HG02870 (cell line): Measurements from ENCODE around the gene MRPS24.
"Not testable (repeated sequence)": the region's sequence is repeated elsewhere in the genome, so short reads cannot be mapped to it uniquely, and the experiment has no call there.

Experiments used
- ATAC-seq: cut with Tn5 transposase; IDR thresholded peaks from one replicate; pipeline ENCODE4 v1.9.1; 2021; ENCODE audit warnings: mild to moderate bottlenecking, moderate library complexity; ENCODE audit not compliant: unreplicated experiment

Gene MRPS24

DNA sequence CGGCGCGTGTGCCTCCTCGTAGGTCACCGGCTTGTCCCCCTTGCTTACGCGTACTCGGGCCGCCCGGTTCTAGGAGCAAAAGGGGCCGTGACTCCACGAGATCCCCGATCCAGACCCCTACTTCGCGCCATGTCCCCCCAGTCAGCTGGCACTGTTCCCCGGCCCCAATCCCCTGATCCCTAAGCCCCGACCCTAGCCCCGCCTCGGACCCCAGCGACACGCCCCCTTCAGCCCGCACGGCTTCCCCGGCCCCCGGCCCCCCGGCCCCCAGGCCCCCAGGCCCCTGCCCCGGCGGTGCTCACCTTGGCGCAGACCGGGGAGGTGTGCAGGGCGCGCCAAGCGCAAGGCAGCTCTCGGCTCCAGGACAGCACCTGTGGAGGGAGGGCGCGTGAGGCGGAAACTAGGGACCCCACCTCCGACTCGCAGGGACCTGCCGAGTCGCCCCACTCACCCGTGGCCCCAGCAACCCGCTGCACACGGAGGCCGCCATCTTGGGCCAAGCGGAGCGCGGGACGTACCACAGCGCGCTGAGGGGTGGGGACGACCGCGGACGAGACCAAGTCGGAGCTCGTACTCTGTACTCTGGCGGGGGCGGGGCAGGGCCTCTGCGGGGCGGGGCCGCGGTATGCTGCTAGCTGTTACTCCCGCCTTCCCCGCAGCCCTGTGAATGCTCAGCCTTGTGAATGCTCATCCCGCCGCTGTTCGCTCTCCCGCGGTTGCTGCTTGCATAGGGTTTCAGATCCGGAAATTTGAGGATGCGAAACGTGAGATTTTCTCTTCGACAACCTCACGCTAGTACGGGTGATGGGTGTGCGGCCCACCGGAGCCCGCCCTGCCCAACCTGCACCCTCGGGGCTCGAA lies at the start of gene MRPS24:
TSS of gene MRPS24 (minus strand) at position 512 of the 861 bp plus-strand sequence. CDS start at position 490, 22 bp downstream.
- peak; percentile 91 for ATAC-seq

DNA sequence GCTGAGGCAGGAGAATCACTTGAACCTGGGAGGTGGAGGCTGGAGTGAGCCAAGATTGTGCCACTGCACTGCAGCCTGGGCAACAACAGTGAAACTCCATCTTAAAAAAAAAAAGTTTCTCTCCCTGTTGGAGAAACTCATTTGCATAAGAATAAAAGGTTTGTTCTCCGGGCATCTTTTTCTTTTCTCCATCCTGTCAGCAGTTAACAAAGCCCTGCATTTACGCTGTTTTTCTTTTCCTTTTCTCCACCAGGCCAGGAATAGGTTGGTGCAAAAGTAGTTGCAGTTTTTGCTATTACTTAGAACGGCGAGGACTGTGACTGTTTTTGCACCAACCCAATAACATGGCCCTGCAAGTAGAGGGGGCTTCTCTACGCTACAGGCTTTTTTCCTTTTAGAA lies 46.6 kb upstream of the MRPS24 start:
- no peak for ATAC-seq

DNA sequence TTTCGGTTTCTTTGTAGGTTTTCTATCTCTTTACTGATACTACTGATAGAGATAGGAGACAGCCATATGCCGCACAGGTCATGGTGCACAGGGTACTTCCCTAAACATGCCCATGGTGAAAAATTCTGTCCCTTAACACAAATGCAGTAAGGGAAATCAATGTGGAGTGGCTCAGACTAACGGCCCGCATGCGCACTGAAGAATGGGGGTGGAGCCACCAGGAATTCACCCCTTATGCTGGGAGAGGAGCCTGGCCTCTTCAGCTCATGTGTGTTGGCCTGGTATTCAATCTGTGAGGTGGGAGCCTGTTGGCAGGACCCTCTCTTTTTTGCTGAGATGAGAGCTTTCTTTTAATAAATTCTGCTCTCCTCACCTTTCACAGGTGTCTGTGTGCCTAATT lies 45.5 kb upstream of the MRPS24 start:
- no peak for ATAC-seq

DNA sequence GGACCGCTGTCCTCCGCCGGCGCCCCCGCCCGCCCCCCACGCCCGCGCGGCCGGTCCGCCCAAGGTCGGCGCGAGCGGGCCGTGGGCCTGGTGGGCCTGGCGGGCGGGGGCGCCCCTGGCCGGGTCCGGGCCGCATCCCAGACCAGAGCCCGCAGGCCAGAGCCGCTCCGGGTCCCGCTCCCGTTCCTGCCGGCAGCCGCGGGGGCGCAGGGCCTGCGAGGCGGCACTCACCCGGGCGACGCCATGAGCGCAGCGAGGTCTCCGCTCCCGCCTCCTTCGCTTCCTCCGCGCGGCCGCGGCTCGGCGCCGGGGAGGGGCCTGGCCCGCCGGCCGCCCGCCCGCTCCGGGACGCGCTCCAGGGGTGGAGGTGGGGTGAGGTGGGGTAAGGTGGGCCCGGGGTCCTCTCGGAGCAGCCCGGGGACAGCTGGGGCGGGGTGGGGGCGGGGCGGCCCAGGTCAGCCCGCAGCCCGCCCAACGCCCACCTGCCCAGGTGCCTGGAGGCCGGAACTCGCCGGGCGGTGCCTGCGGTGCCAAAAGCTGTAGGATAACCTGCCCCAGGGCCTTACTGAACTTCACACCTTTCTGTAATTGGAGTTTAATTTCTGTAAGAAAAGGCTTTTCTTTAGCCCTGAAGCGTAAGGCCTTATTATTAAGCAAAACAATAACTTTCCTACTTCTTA lies 37.2 kb upstream of the MRPS24 start, which contains the start of gene URGCP:
TSS of gene URGCP (minus strand) at position 266 of the 680 bp plus-strand sequence. CDS start at position 245, 21 bp downstream.
- ATAC-seq: peak; percentile 64

DNA sequence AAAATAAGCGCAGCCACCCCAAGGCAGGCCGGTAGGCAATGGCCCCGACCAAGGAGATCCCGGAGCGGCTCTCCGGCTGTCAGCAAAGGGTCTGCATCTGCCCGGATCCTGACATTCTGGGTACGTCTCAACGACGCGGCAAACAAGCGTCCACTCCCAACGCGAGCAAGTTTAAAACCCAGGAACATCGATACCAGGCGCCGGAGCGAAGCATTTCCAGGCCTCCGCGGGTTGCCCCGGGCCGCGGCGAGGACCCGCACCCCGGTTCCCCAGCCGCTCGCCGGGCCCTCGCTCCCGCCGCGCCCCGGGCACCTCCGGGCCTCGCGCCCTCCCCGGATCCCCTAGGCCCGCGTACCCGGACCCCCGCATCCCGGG lies 36.6 kb upstream of the MRPS24 start:
- peak; percentile 26 for ATAC-seq

DNA sequence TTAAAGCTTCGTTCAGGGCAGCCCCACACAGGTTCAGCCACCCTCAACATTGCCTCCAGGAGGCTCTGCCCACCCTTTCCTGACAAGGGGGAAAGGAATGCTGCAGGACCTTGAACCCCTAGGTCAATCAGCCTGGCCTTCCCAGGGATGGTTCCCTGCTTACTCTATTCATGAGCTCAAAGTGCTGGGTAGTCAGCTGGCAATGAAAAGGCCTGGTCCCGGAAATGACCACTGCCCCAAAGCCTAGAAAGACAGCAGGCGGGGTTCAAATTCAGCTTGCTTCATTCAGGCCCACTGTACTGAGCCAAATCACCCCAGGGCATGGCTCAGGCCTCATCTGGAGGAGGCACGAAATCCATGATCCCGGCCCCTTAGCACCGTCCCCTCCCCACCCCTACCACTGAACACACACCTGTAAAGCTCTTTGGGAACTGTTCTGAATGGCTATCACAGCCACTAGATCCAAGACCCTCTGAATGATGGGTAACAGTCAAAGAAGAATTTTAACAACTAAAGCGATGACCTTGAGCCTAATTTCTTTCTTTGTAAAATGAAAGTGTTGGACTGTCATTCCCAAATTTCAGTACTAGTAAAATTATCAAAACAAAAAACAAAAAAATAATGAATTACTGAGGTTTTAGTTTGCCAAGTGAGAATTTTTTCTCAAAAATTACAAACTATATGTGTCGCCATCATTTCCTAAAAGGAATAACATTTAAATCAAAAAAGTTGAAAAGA lies 36.1 kb upstream of the MRPS24 start:
- no peak for ATAC-seq

DNA sequence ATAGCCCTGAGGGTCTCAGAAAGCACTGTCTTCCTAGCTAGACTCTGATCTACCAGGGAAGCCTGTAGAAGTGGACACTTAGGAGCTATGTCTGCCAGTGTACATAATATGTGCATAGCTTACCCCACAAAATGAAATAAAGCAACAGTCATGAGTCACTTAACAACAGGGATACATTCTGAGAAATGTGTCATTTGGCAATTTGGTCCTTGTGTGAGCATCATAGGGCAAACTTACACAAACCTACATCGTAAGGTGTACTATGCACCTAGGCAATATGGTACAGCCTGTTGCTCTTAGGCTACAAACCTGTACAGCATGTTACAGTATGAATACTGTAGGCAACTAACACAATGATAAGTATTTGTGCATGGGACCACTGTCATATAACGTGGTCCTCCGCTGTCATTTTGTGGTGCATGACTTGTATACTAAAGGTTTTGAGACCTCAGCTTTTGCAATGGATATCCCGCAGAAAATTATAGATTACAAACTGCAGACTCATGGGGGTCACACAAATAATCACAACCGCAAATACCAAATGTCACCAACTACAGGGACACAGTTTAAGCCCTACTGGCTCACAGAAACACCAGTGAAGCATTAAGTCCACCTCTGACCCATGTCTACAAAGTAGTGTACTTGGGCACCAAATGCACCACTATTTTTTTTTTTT lies 35.4 kb upstream of the MRPS24 start:
- no peak for ATAC-seq

DNA sequence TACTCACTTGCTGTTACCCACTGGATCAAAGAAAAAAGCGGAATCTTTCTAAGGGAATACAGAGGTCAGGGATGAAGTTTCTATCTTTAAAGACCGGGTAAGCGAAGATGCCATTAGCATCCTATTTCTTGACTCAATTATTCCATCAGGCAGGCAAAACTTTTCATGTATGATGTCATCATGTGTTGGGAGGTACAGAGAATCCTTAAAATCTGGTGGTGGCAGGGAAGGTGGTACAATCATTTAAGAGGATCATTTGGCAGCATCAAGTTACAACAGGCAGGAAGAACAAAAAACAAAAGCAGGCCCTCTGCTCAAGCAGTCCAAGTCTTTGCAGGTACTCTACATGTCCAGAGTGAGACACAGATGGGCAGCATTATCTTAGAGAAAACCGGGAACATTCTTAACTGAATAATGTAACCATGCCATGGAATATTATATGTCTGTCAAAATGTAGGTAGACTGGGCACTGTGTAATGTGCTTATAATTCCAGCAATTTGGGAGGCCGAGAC lies 33.3 kb upstream of the MRPS24 start:
- ATAC-seq: no peak

DNA sequence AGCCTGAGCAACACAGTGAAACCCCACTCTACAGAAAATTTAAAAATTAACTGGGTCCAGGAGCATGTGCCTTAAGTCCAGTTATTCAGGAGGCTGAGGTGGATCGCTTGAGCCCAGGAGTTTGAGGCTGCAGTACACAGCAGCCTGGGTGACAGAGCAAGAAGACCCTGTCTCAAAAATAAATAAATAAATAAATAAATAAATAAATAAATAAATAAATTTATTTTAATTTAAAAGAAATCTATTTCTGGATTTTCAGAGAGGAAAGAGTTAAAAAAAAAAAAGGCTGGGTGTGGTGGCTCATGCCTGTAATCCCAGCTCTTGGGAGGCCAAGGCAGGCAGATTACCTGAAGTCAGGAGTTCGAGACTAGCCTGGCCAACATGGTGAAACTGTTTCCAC lies 29.3 kb upstream of the MRPS24 start:
- ATAC-seq: not testable (repeated sequence)

DNA sequence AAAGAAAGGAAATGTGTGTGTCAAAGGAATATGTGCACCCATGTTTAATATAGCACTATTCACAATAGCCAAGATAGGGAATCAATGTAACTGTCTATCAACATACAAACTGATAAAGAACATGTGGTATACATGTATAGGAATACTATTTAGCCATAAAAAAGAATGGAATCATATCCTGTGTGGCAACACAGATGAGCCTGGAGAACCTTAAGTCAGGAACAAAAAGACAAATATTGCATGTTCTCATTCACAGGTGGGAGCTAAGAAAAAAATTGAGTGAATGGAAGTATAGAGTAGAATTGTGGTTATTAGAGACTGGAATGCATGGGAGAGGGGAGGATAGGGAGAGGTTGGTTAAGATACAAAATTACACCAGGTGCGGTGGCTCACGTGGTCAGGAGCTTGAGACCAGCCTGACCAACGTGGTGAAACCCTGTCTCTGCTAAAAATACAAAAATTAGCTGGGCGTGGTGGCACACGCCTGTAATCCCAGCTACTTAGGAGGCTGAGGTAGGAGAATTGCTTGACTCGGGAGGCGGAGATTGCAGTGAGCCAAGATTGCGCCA lies 26.6 kb upstream of the MRPS24 start:
- ATAC-seq: no peak

DNA sequence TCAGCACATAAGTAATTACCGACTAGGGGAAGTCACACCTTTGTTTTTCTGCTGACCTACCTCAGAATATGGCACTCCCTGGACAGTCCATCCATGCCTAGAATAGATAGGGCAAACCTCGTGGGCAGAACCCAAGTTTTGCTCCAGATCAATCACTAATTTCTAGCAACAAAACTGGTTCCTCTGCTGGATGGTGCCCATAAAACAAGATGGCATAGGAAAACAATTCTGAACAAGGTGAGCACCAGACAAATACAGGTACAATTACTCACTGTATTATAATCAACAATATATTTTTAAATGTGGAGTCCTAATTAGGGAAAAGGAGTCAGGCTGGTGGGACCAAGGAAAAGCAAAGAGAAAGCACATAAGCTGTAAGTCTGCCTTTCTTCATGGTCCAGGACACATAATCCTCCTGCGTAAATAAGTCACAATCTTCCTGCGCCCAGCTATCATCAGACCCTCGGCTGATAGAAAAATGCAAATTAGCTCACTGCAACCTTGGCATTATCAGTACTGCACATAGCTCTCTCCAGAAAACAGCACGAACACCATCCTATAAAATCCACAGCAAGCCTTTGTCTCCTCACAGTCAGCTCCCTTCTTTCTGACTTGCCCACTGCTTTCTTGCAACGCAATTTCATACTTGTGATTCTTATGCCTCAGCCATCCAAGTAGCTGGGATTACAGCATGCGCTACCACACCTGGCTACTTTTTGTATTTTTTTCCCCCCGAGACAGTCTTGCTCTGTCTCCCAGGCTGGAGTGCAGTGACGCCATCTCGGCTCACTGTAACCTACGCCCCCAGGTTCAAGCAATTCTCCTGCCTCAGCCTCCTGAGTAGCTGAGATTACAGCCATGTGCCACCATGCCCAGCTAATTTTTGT lies 22.0 kb upstream of the MRPS24 start:
- no peak for ATAC-seq

DNA sequence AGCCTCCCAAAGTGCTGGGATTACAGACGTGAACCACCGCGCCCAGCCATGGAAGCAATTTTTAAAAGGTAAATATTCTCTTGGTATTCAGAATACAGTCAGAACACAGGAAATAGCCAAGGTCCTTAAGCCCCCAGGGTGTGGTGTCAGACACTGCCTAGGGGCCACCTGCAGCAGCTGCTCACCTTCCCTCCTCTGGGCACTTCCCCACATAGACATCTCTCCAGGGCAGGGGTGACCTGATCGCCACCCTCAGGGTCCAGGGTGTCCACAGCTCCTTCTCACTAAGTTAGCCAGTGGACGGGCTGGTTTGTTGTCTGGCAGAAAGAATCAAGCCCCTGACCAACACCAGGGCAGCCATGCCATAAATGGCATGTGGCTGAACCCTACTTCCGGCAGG lies 21.2 kb upstream of the MRPS24 start:
- ATAC-seq: no peak

DNA sequence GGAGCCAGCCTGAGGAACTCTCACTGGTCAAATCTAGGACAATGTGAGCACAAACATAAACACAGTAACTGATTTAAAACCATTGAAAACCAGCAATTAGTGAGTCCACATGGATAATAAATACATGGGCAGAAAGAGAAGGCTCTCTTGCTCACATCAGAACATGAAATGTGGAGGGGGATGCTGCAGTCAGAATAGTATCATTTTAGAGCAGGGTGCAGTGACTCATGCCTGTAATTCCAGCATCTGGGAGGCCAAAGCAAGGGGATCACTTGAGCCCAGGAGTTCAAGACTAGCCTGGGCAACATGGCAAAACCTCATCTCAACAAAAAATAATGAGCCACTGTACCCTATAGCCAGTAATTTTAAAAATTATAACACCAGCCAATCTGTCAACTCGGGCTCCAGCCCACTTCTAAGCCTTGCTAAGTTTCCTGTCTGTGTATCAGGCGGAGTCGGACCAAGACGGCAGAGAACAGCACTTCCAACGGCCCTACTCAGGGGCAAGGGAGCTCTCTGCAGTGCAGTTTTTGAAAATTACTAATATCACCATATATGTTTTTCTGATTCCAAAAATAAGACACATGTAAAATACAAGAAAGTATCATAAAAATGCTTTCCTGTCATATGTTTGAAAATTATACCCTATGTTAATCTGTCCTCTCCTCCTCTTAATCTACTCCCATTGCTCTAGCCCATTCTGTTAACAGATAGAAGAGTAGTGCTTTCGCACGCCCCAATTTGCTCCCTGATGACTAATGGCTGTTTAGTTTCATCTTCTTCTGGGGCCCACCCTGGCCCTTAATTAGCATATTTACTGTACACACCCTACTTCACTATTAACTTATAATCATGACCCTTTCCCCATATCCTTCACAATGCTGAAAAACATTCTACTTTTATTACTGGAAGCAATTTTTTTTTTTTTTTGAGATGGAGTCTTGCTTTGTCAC lies 20.0 kb upstream of the MRPS24 start:
- no peak for ATAC-seq

DNA sequence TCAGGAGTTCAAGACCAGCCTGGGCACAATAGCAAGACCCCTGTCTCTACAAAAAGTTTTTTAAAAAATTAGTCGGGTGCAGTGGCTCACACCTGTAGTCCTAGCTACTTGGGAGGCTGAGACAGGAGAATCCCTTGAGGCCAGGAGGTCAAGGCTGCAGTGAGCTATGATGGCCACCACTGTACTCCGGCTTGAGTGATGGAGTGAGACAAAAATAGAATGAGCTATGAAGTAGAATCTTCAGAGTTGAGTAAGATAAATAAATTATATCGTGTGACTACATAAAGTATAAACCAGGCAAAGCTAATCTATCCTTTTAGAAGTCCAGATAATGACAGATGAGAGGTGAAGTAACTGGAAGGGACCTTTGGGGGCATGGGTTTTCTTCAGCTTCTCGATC lies 15.3 kb upstream of the MRPS24 start:
- ATAC-seq: no peak

DNA sequence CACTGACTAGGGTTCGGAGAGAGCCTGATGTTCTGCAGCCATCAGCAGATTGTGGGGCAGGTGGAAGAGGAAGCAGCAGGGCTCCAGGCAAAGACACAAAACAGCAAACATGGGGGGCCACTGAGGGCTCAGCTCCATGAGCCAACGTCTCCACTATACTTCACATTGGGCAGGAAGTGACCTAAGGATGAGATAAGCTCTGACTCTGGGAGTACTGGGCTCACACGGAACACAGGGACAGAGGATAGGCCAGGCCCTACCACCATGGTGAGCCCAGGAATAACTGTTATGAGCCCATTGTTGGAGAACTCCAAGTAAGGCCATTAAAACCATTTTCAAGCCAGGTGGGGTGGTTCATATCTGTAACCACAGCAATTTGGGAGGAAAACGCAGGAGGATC lies 14.9 kb upstream of the MRPS24 start:
- no peak for ATAC-seq

DNA sequence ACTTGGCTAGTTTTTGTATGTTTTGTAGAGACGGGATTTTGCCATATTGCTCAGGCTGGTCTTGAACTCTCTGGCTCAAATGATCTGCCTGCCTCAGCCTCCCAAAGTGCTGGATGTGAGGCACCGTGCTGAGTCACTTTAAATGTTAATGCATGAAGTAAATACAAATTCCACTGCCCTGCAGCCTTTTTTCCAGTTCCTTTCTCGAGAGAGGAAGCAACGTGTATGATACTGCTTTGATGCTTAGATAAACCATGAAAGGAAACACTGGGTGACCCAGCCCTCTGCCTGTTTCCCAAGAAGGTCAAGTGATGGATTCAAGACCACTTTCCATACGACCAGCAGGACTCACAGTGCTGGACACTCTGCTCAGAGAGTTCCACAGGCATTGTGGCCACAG lies 11.3 kb upstream of the MRPS24 start:
- no peak for ATAC-seq

DNA sequence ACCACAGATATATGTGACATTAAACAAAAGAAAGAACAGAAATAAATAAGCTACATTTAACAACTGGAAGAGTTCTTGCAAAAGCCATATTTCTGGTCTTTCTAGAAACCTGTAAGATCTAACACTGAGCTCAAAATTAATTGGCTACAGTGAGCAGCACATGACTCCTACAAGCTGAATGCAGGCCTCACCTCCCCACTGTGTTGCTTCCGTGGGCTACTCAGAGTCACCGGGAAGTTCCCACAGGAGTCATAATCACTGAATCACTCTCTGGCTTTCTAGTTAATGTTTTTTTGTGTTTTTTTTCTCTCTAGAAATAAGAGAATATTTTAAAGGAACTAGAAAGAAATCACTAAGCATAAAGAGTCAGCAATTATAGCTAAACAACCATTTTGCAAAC lies 10.2 kb upstream of the MRPS24 start:
- no peak for ATAC-seq

DNA sequence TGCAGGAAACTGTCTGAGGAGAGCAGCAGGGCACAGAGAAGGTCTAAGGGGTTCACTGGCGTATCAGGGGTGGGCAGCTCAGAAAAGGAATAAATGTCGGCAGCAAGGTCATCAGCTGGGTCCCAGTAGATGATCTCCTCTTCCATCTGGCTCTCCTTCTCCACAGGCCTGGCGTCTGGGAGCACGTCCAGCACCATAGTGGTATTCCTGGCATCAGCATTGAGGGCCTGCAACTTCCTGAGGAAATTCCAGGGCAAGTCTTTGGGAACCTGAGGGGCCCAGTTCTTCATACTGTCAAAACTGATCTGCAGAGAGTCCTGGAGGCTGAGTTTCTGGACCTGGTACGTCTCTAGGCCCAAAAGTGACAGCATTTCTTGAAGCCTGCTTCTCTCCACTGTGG lies 9.6 kb upstream of the MRPS24 start:
- ATAC-seq: no peak
